Measurements from ENCODE around the gene ABTB1.

The ABTB1 gene

GRCh38 chr3:127698286-127698685 lies 25.5 kb downstream of the ABTB1 start:
- no peak for DNase-seq (ENCODE audit: low read depth)
- H3K4me3 ChIP-seq (ENCODE audit: low read depth, low read length): no peak overlapping the region
- TF ChIP-seq MAX (IDR thresholded peaks at IDR 0.05; ENCODE audit: low read depth, low read length) (no peak), POLR2A (IDR thresholded peaks at IDR 0.05; ENCODE audit: extremely low read depth, insufficient read length) (no peak), MYC (IDR thresholded peaks at IDR 0.05; ENCODE audit: low read depth, low read length) (no peak)

- no peak for DNase-seq (ENCODE audit: low read depth)
- TF ChIP-seq POLR2A (IDR thresholded peaks at IDR 0.05; ENCODE audit: extremely low read depth, insufficient read length) (no peak), MAX (IDR thresholded peaks at IDR 0.05; ENCODE audit: low read depth, low read length) (no peak), MYC (IDR thresholded peaks at IDR 0.05; ENCODE audit: low read depth, low read length) (no peak), CTCF (IDR thresholded peaks at IDR 0.05; ENCODE audit: low read depth, low read length) (no peak)
- no peak overlapping the region for H3K4me3 ChIP-seq (ENCODE audit: low read depth, low read length)
Observed at GRCh38 chr3:127698691-127699415, 26.1 kb downstream of the ABTB1 start.

- no peak overlapping the region for H3K4me3 ChIP-seq (ENCODE audit: low read depth, low read length)
- TF ChIP-seq CTCF (IDR thresholded peaks at IDR 0.05; ENCODE audit: low read depth, low read length): no peak
- TF ChIP-seq MAX (IDR thresholded peaks at IDR 0.05; ENCODE audit: low read depth, low read length): no peak
- TF ChIP-seq MYC (IDR thresholded peaks at IDR 0.05; ENCODE audit: low read depth, low read length): no peak
- TF ChIP-seq POLR2A (IDR thresholded peaks at IDR 0.05; ENCODE audit: extremely low read depth, insufficient read length): no peak
- DNase-seq (ENCODE audit: low read depth): no peak
Observed at GRCh38 chr3:127699416-127700300, 26.9 kb downstream of the ABTB1 start.

GRCh38 chr3:127700406-127700805 lies 27.7 kb downstream of the ABTB1 start:
- no peak overlapping the region for H3K4me3 ChIP-seq (ENCODE audit: low read depth, low read length)
- DNase-seq (ENCODE audit: low read depth): no peak
- TF ChIP-seq CTCF (IDR thresholded peaks at IDR 0.05; ENCODE audit: low read depth, low read length): no peak
- TF ChIP-seq POLR2A (IDR thresholded peaks at IDR 0.05; ENCODE audit: extremely low read depth, insufficient read length): no peak
- no peak for TF ChIP-seq MAX (IDR thresholded peaks at IDR 0.05; ENCODE audit: low read depth, low read length)
- TF ChIP-seq MYC (IDR thresholded peaks at IDR 0.05; ENCODE audit: low read depth, low read length): no peak

- DNase-seq (ENCODE audit: low read depth): no peak
- no peak overlapping the region for H3K4me3 ChIP-seq (ENCODE audit: low read depth, low read length)
- TF ChIP-seq POLR2A (IDR thresholded peaks at IDR 0.05; ENCODE audit: extremely low read depth, insufficient read length) (no peak), CTCF (IDR thresholded peaks at IDR 0.05; ENCODE audit: low read depth, low read length) (no peak), MAX (IDR thresholded peaks at IDR 0.05; ENCODE audit: low read depth, low read length) (no peak), MYC (IDR thresholded peaks at IDR 0.05; ENCODE audit: low read depth, low read length) (no peak)
Observed at GRCh38 chr3:127701280-127701911, 28.6 kb downstream of the ABTB1 start.
